ENCODE data around the gene PIEZO2.
A peak's percentile ranks its signal among the peaks of the same experiment; 100 is the strongest.
"Not testable (repeated sequence)": the region's sequence is repeated elsewhere in the genome, so short reads cannot be mapped to it uniquely, and the experiment has no call there.

PIEZO2 gene

DNA sequence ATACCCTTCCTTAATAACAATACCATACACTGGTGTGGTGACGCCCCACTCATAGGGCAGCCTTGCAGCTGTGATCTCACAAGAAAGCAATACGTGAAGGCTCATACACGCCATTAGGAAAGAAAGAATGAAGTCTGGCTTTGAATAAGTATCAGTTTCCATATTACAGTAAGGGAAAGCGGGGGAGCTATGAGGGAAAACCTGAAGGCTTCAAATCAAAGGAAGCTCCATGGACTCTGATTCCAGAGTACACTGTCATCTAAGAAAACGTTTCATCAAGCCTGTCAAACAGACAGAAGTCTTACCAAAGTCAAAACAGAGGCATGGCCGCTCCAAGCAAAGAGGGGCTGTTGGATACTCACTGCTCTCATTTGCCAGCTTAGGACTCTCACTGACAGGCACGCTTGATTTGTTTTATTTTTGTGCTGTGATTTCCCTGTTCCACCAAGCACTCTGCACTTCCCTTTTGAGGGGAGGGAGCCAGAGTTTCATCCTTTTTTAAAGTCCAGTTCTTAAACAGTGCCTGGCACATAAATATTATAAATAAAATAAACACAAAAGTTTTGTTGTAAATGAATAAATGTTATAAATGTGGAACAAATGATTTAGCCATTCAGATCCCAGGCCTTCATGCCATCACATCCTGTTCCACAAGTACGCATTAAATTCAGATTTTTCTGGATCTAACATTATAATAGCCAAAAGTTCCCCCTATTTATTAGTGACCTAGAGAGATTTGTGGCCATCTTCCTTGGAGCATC is 221.2 kb downstream of the PIEZO2 start:
- in situ Hi-C loops (cut with HindIII; ENCODE audit: low sequenced_read_pairs), result no loop called here
- no peak overlapping the region for H3K4me3 ChIP-seq (ENCODE audit: low read depth, low read length)
- DNase-seq (ENCODE audit: low read depth), result no peak
- TF ChIP-seq CTCF (IDR thresholded peaks at IDR 0.05; ENCODE audit: low read depth, low read length, missing control alignments), result no peak

DNA sequence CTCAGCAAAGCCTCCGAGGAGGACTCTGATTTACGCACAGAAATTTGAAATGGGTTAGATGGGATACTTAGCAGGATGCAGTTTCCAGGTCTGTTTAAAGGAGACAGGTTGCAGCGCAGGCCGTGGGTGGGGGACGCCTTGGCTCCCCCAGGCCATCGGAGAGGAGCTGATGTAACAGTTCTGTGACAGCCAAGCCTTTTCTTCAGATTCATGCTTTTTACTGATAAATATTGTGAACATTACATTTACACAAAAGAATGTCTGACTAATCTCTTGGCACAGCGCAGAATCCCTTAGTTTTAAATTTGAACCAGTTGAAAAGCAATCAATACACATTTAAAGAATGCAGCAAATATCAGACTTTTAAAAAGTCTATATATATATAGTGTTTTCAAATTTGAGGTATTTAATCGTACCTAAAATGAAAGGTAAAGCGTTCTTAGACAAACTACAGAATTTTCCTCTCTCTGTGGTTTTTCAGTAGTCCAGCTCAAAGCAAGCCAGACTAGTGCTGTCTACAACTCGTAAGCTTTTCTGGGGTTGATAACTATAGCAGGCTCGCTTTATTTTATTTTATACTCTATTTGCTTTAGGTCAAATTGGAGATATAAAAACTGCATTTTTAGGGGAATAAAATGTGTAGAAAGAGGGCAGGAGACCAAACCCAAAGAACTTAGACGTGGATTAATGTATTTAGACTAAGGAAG is 221.9 kb downstream of the PIEZO2 start:
- no peak for TF ChIP-seq CTCF (IDR thresholded peaks at IDR 0.05; ENCODE audit: low read depth, low read length, missing control alignments)
- DNase-seq (ENCODE audit: low read depth), result peak; percentile 66
- H3K4me3 ChIP-seq (ENCODE audit: low read depth, low read length), result no peak overlapping the region
- in situ Hi-C loops (cut with HindIII; ENCODE audit: low sequenced_read_pairs), result no loop called here

DNA sequence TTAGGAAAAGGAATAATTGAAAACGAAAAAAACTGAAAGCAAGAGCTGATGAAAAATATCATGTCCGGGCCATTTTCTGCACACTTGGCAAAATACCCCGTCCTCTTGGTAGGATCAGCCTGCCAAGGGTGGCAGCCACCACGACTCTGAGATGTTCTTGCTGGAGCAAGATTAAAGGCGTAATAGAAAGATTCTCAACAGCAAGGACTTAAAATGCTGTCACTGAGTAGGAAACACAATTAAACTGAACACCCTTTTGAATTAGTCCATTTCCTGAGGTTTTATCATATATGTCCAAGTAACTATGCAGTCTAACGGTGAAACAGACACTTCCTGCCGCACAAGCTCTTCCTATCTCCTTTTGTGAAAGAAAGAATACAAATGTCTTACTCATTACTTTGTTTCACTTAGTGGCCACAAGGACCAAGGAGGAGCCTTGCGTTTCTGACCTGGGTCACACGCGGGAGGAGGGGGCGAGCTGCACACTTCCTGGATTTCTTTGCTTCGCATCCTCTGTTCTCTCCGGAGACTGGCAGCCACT is 222.7 kb downstream of the PIEZO2 start:
- in situ Hi-C loops (cut with HindIII; ENCODE audit: low sequenced_read_pairs), result no loop called here
- no peak for DNase-seq (ENCODE audit: low read depth)
- TF ChIP-seq CTCF (IDR thresholded peaks at IDR 0.05; ENCODE audit: low read depth, low read length, missing control alignments), result no peak
- no peak overlapping the region for H3K4me3 ChIP-seq (ENCODE audit: low read depth, low read length)

- no peak overlapping the region for H3K4me3 ChIP-seq (ENCODE audit: low read depth, low read length)
- no peak for DNase-seq (ENCODE audit: low read depth)
- in situ Hi-C loops (cut with HindIII; ENCODE audit: low sequenced_read_pairs), result no loop called here
- no peak for TF ChIP-seq CTCF (IDR thresholded peaks at IDR 0.05; ENCODE audit: low read depth, low read length, missing control alignments)
These were observed 225.1 kb downstream of the PIEZO2 start for GRCh38 chr18:10924290-10924689.

DNA sequence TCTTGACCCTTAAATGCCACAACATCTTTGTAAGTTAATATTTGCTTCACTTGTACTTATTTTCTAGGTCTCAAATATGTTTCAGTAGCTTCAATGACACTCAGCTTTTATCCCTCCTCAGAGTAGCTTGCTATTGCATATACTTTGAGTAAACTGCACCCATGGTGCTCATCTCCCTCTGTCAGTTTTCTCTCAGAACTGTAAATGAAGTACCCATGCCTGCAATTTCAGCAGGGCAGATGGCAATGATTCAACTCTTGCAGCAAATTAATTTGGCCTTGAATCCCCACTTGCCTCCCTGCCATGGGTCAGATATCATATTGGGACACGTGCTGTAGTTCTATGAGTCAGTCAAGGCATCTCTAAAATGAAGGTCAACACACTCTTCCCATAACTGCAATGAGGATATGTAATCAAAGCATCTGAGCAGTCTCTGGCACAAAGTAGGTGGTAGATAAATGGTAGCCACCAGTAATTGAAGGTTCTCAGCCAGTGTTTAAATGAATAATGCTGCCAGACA is 225.8 kb downstream of the PIEZO2 start:
- no peak for DNase-seq (ENCODE audit: low read depth)
- in situ Hi-C loops (cut with HindIII; ENCODE audit: low sequenced_read_pairs), result no loop called here
- no peak for TF ChIP-seq CTCF (IDR thresholded peaks at IDR 0.05; ENCODE audit: low read depth, low read length, missing control alignments)
- H3K4me3 ChIP-seq (ENCODE audit: low read depth, low read length), result no peak overlapping the region

DNA sequence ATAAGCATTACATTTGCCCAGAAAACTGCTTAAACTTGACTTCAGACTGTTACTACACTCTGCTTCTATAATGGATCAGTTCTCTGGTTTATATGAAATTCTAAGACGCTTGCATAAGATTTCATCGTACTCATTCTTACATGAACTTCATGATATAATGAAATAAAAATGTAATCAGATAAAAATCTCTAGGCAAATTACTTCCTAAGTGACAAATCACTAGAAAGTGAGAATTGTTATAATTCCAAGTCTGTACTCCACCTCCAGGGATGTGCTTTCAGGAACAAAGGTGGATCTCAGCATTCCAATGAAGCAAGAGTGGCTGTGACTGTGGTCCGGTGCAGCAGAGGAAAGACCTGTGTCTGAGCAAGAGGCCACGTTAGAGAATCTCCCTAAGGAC is 226.2 kb downstream of the PIEZO2 start:
- in situ Hi-C loops (cut with HindIII; ENCODE audit: low sequenced_read_pairs), result no loop called here
- no peak for TF ChIP-seq CTCF (IDR thresholded peaks at IDR 0.05; ENCODE audit: low read depth, low read length, missing control alignments)
- H3K4me3 ChIP-seq (ENCODE audit: low read depth, low read length), result no peak overlapping the region
- DNase-seq (ENCODE audit: low read depth), result no peak

GRCh38 chr18:10922712-10923111 is 226.7 kb downstream of the PIEZO2 start:
- in situ Hi-C loops (cut with HindIII; ENCODE audit: low sequenced_read_pairs); H3K4me3 ChIP-seq (ENCODE audit: low read depth, low read length); DNase-seq (ENCODE audit: low read depth): not testable (repeated sequence)

- H3K4me3 ChIP-seq (ENCODE audit: low read depth, low read length); DNase-seq (ENCODE audit: low read depth); in situ Hi-C loops (cut with HindIII; ENCODE audit: low sequenced_read_pairs): not testable (repeated sequence)
These were observed 229.1 kb downstream of the PIEZO2 start for GRCh38 chr18:10920309-10920708.

All from astrocyte of the cerebellum (primary cell).